B cell (primary cell): ENCODE measurements around the gene ZNF618. TPM values are rescaled to one million over a fixed set of nuclear protein-coding genes. Genes with fewer than 3 reads are reported as not detected.

ENCODE experiments used
- ATAC-seq: fragments of 200-7000 bp; cut with Tn5 transposase; one replicate; pipeline ENCODE4 v1.10.0; 2021; ENCODE audit warnings: low read depth, mild to moderate bottlenecking, moderate number of reproducible peaks, moderate library complexity
- CTCF ChIA-PET: fragments of 350-600 bp; sonication (Branson Sonifier 250); formaldehyde crosslinking; loops from one replicate; lab custom pipeline; 2021; ENCODE audit warnings: antibody characterized with exemption, inconsistent platforms; lab: Charles Lee
- POLR2A ChIA-PET: fragments of 350-600 bp; sonication (Branson Sonifier 250); formaldehyde crosslinking; loops from one replicate; lab custom pipeline; 2021; ENCODE audit warnings: antibody characterized with exemption; lab: Charles Lee
- DNase-seq: peaks from one replicate; pipeline ENCODE4 v3.0.0; 2013
- H2AFZ ChIP-seq: 2 replicates; pipeline ENCODE4 v1.6.1; 2012; ENCODE audit warnings: mild to moderate bottlenecking, low read depth, low read length; ENCODE audit not compliant: insufficient read depth, poor library complexity, severe bottlenecking
- H3K27ac ChIP-seq, 2 donors: 1 replicate in 1 of 2; 2 replicates in 1 of 2; pipeline ENCODE4 v1.5.1; 2012 to 2013; ENCODE audit warnings: low read length in 2 of 2, mild to moderate bottlenecking in 2 of 2, moderate library complexity in 1 of 2
- H3K27me3 ChIP-seq, 4 experiments: fragments of 200-600 bp in 1 of 4; sonication (generic) in 1 of 4; replicated peaks in 1 of 4; 1 replicate in 2 of 4; 2 replicates in 2 of 4; pipeline versions ENCODE4 v1.6.1 to v1.7.0; 2013 to 2016; ENCODE audit warnings: low read length in 3 of 4, mild to moderate bottlenecking in 2 of 4, mixed read lengths in 1 of 4, moderate library complexity in 1 of 4; ENCODE audit not compliant: insufficient read depth in 4 of 4, control insufficient read depth in 3 of 4; ENCODE audit errors: control extremely low read depth in 1 of 4
- H3K36me3 ChIP-seq, 2 experiments: replicated peaks in 1 of 2; 1 replicate in 1 of 2; 2 replicates in 1 of 2; pipeline versions ENCODE4 v1.6.1 to v1.7.1; 2013; ENCODE audit warnings: low read length in 1 of 2; ENCODE audit not compliant: insufficient read depth in 2 of 2, control insufficient read depth in 1 of 2; ENCODE audit errors: control extremely low read depth in 1 of 2, extremely low read depth in 1 of 2
- H3K4me1 ChIP-seq, 2 donors: fragments of 200-600 bp in 1 of 2; sonication (generic) in 1 of 2; 1 replicate in 1 of 2; 2 replicates in 1 of 2; pipeline versions ENCODE4 v1.5.1 to v1.6.1; 2013 to 2017; ENCODE audit warnings: low read length in 2 of 2; ENCODE audit not compliant: control insufficient read depth in 2 of 2, insufficient read depth in 2 of 2
- H3K4me2 ChIP-seq: replicated peaks from 2 replicates; pipeline ENCODE3; 2012; ENCODE audit warnings: mild to moderate bottlenecking, low read depth, low read length; ENCODE audit not compliant: poor library complexity, severe bottlenecking
- H3K4me3 ChIP-seq, 5 experiments: fragments of 200-600 bp in 1 of 5; sonication (generic) in 1 of 5; 1 replicate in 3 of 5; 2 replicates in 2 of 5; pipeline versions ENCODE4 v1.5.1 to v1.7.0; 2011 to 2016; ENCODE audit warnings: low read length in 4 of 5, mild to moderate bottlenecking in 4 of 5, low read depth in 2 of 5, control low read depth in 1 of 5, moderate library complexity in 1 of 5; ENCODE audit not compliant: insufficient read depth in 1 of 5; ENCODE audit errors: control extremely low read depth in 1 of 5, extremely low read depth in 1 of 5
- H3K79me2 ChIP-seq: fragments of 200-600 bp; sonication (generic); one replicate; pipeline ENCODE4 v1.6.0; 2016; ENCODE audit warnings: low read length; ENCODE audit not compliant: control insufficient read depth, insufficient read depth
- H3K9ac ChIP-seq: fragments of 200-600 bp; sonication (generic); 2 replicates; pipeline ENCODE4 v1.6.1; 2017; ENCODE audit warnings: mild to moderate bottlenecking, low read length, moderate library complexity
- H3K9me3 ChIP-seq, 3 donors: one replicate each; pipeline versions ENCODE4 v1.6.1 to v1.7.1; 2013; ENCODE audit warnings: low read length in 2 of 3; ENCODE audit not compliant: control insufficient read depth in 2 of 3, insufficient read depth in 1 of 3; ENCODE audit errors: control extremely low read depth in 1 of 3
- H4K20me1 ChIP-seq: 2 replicates; pipeline ENCODE4 v1.6.0; 2012; ENCODE audit warnings: mild to moderate bottlenecking, low read length; ENCODE audit not compliant: insufficient read depth, control insufficient read depth, poor library complexity, severe bottlenecking
- H3K27ac Mint-ChIP-seq: one replicate; pipeline ENCODE4 v1.8.0; 2021; ENCODE audit warnings: mixed read lengths
- H3K27me3 Mint-ChIP-seq: one replicate; pipeline ENCODE4 v1.8.0; 2021; ENCODE audit warnings: mixed read lengths
- H3K4me1 Mint-ChIP-seq: one replicate; pipeline ENCODE4 v1.8.0; 2021; ENCODE audit warnings: mixed read lengths
- H3K4me3 Mint-ChIP-seq: one replicate; pipeline ENCODE4 v1.8.0; 2021; ENCODE audit warnings: mixed read lengths
- H3K9me3 Mint-ChIP-seq: one replicate; pipeline ENCODE4 v1.8.0; 2022; ENCODE audit warnings: mixed read lengths; ENCODE audit not compliant: insufficient read depth
- CTCF ChIP-seq: fragments of 200-600 bp; IDR thresholded peaks from one replicate; pipeline ENCODE4 v1.8.0; 2022; ENCODE audit warnings: antibody characterized with exemption, mild to moderate bottlenecking
- EZH2 ChIP-seq: IDR thresholded peaks from 2 replicates; pipeline ENCODE4 v1.6.1; 2012; ENCODE audit warnings: borderline replicate concordance, low read depth, mild to moderate bottlenecking, moderate library complexity, low read length; ENCODE audit not compliant: insufficient read depth, poor library complexity, severe bottlenecking
- WGBS: methylation state at CpG from one replicate; pipeline ENCODE4 v1.1.5; 2013; ENCODE audit warnings: missing lambda C conversion rate; ENCODE audit not compliant: insufficient coverage; 5-methylcytosine and 5-hydroxymethylcytosine counted together
- intact Hi-C: fragments of 100-400 bp; cut with micrococcal nuclease; formaldehyde crosslinking; loops from one replicate; pipeline ENCODE4 v1.10.0; 2022
- polyA plus RNA-seq: library from polyadenylated mRNA; depleted of rRNA; stranded (reverse); fragments of >200 nt; gene quantifications from 2 replicates; pipeline ENCODE4 v1.2.3, GENCODE V29; 2012
- total RNA-seq, 2 donors: library from RNA; stranded (reverse); fragments of 120-200 nt in 1 of 2; gene quantifications; 1 replicate in 1 of 2; 2 replicates in 1 of 2; pipeline versions ENCODE4 v1.2.3 to v1.2.4, GENCODE V29; 2013 to 2022

The ZNF618 gene
- total and polyA plus RNA-seq, 2 donors (not counting 1 experiment from before 2014, with no cell fraction given) = 1.4 to 2.5 TPM

GRCh38 chr9:114083666-114084065 is 207.6 kb downstream of the ZNF618 start:
- Histone ChIP-seq H3K27me3 (no peaks in the 10 kb centered on the region), H3K4me1 (no peaks in the 10 kb centered on the region), H3K79me2 (no peaks in the 10 kb centered on the region), H3K36me3 (no peaks in the 10 kb centered on the region), H2AFZ (no peak overlapping the region), H3K9me3 (no peaks in the 10 kb centered on the region), H3K4me3 (no peak overlapping the region), H3K27ac (no peak overlapping the region), H3K9ac (no peak overlapping the region), H3K4me2 (no peak overlapping the region), H4K20me1 (no peaks in the 10 kb centered on the region)
- DNase-seq (no peak), ATAC-seq (no peak)
- no peak overlapping the region for H3K27ac Mint-ChIP-seq
- CTCF ChIA-PET = interaction anchor here (0.6 to 2.0 kb wide), 9 partner anchors 9 to 221 kb away, joined by 3 to 7 read pairs (median 4); no protein-coding TSS in a partner anchor
- no peaks in the 10 kb centered on the region for H3K9me3 Mint-ChIP-seq
- H3K4me1 Mint-ChIP-seq = no peaks in the 10 kb centered on the region
- TF ChIP-seq CTCF (no peak), EZH2 (no peak)
- POLR2A ChIA-PET = interaction anchor here (0.6 kb wide), 1 partner anchor 982 kb away, joined by 8 read pairs; no protein-coding TSS in a partner anchor
- intact Hi-C loops = no loop called here
- H3K27me3 Mint-ChIP-seq = peaks cover 10% of the 10 kb centered on the region
- H3K4me3 Mint-ChIP-seq = no peak overlapping the region
- WGBS = 92% methylated on average over 3 of the region's 6 CpGs

- no peak overlapping the region for H3K27ac ChIP-seq
- no peaks in the 10 kb centered on the region for H4K20me1 ChIP-seq
- H3K27me3 Mint-ChIP-seq = peaks cover 10% of the 10 kb centered on the region
- H2AFZ ChIP-seq = no peak overlapping the region
- H3K4me3 Mint-ChIP-seq = no peak overlapping the region
- H3K36me3 ChIP-seq = no peaks in the 10 kb centered on the region
- no peaks in the 10 kb centered on the region for H3K9me3 ChIP-seq
- no peaks in the 10 kb centered on the region for H3K79me2 ChIP-seq
- ChIA-PET CTCF (interaction anchor here (0.6 to 2.0 kb wide), 7 partner anchors 10 to 219 kb away, joined by 3 to 7 read pairs (median 4); no protein-coding TSS in a partner anchor), POLR2A (interaction anchor here (0.6 kb wide), 1 partner anchor 981 kb away, joined by 8 read pairs; no protein-coding TSS in a partner anchor)
- no peak overlapping the region for H3K27ac Mint-ChIP-seq
- ATAC-seq = no peak
- H3K9me3 Mint-ChIP-seq = no peaks in the 10 kb centered on the region
- no peaks in the 10 kb centered on the region for H3K27me3 ChIP-seq
- H3K4me2 ChIP-seq = no peak overlapping the region
- intact Hi-C loops = no loop called here
- no peak for TF ChIP-seq CTCF
- TF ChIP-seq EZH2 = no peak
- H3K9ac ChIP-seq = no peak overlapping the region
- 80% methylated on average over 7 of the region's 11 CpGs for WGBS
- H3K4me1 ChIP-seq = no peaks in the 10 kb centered on the region
- no peaks in the 10 kb centered on the region for H3K4me1 Mint-ChIP-seq
- no peak overlapping the region for H3K4me3 ChIP-seq
- DNase-seq = no peak
Observed at GRCh38 chr9:114084282-114085073, 208.4 kb downstream of the ZNF618 start.
